NCI-H1092 (cell line): ENCODE measurements around the gene TGFBR2.
"Not testable (repeated sequence)": the region's sequence is repeated elsewhere in the genome, so short reads cannot be mapped to it uniquely, and the experiment has no call there.

Source experiments
- DNase-seq: peaks from one replicate; lab custom pipeline; 2025; lab: John Stamatoyannopoulos, UW

Gene TGFBR2

GRCh38 chr3:30658328-30659052 lies 52.1 kb downstream of the TGFBR2 start:
- DNase-seq = no peak

- DNase-seq = no peak
These were observed 53.1 kb downstream of the TGFBR2 start for GRCh38 chr3:30659270-30660130.

- DNase-seq = no peak
These were observed 53.7 kb downstream of the TGFBR2 start for GRCh38 chr3:30660136-30660535.

- DNase-seq = no peak
These were observed 54.3 kb downstream of the TGFBR2 start for GRCh38 chr3:30660656-30661055.

GRCh38 chr3:30661098-30661873 lies 54.9 kb downstream of the TGFBR2 start:
- no peak for DNase-seq

GRCh38 chr3:30662836-30663235 lies 56.4 kb downstream of the TGFBR2 start:
- no peak for DNase-seq

GRCh38 chr3:30663533-30664241 lies 57.3 kb downstream of the TGFBR2 start:
- no peak for DNase-seq

- no peak for DNase-seq
These were observed 58.1 kb downstream of the TGFBR2 start for GRCh38 chr3:30664459-30664858.

GRCh38 chr3:30664884-30665283 lies 58.5 kb downstream of the TGFBR2 start:
- no peak for DNase-seq

GRCh38 chr3:30665539-30665938 lies 59.1 kb downstream of the TGFBR2 start:
- DNase-seq = no peak

- no peak for DNase-seq
These were observed 60.3 kb downstream of the TGFBR2 start for GRCh38 chr3:30666572-30667279.

GRCh38 chr3:30667280-30667651 lies 60.9 kb downstream of the TGFBR2 start:
- no peak for DNase-seq

GRCh38 chr3:30668051-30668609 lies 61.7 kb downstream of the TGFBR2 start:
- no peak for DNase-seq

GRCh38 chr3:30669360-30669934 lies 63.0 kb downstream of the TGFBR2 start:
- not testable (repeated sequence) for DNase-seq

- no peak for DNase-seq
These were observed 63.9 kb downstream of the TGFBR2 start for GRCh38 chr3:30670292-30670691.

- no peak for DNase-seq
These were observed 65.3 kb downstream of the TGFBR2 start for GRCh38 chr3:30671527-30672286.

GRCh38 chr3:30672287-30672735 lies 65.9 kb downstream of the TGFBR2 start:
- no peak for DNase-seq

- no peak for DNase-seq
These were observed 66.6 kb downstream of the TGFBR2 start for GRCh38 chr3:30672959-30673358.

GRCh38 chr3:30673425-30674341 lies 67.3 kb downstream of the TGFBR2 start:
- no peak for DNase-seq
